ENCODE data around the gene ZNF174.

The ZNF174 gene

DNA sequence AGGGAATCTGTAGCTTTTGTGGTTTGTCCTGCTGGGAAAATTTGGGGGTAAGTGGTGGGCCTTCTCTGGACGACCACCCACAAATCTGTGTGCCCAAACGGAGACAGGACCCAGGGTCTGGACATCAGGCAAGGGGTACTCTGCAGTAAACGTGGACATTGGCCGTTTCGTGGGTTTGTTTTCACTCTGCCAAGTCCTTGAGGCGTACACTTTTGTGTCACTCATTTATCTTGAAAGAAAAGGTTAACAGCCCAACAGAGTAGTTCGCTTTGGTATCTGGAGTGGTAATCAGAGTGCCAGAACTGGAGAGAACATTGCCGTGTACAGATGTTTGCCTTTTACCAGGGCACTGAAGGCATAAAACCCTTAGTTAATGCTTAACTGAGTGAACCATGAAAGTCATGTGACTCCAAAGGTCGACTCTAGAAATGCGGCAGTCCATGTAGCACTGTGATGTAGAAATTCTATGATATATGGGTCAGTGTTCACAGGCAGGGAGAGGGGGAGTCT lies 57.9 kb downstream of the ZNF174 start:
- peak overlapping the region; percentile 74 for H3K27ac Mint-ChIP-seq
- no peaks in the 10 kb centered on the region for H3K9me3 Mint-ChIP-seq
- H3K27me3 Mint-ChIP-seq (ENCODE audit: low read depth): no peaks in the 10 kb centered on the region
- peaks cover 39% of the 10 kb centered on the region for H3K4me1 Mint-ChIP-seq (ENCODE audit: low read depth)
- no peak for DNase-seq (ENCODE audit: low spot score)
- H3K4me3 Mint-ChIP-seq: peak overlapping the region; percentile 74
- peaks cover 9% of the 10 kb centered on the region for H3K36me3 Mint-ChIP-seq (ENCODE audit: low read depth)
